Measurements from ENCODE around the gene QPRT. TPM values are rescaled to one million over a fixed set of nuclear protein-coding genes. Genes with fewer than 3 reads are reported as not detected.
"Not testable (repeated sequence)": the region's sequence is repeated elsewhere in the genome, so short reads cannot be mapped to it uniquely, and the experiment has no call there.

The QPRT gene
- total RNA-seq, 1 experiment from 2014 or later, result 42.5 TPM

- DNase-seq (ENCODE audit: low spot score), result not testable (repeated sequence)
Measured at GRCh38 chr16:29692606-29693005, 13.6 kb downstream of the QPRT start.

GRCh38 chr16:29694384-29695195, 15.6 kb downstream of the QPRT start:
- no peak for DNase-seq (ENCODE audit: low spot score)

- DNase-seq (ENCODE audit: low spot score), result not testable (repeated sequence)
Measured at GRCh38 chr16:29695675-29696074, 16.7 kb downstream of the QPRT start.

- DNase-seq (ENCODE audit: low spot score), result no peak
Measured at GRCh38 chr16:29696881-29697331, 17.9 kb downstream of the QPRT start.

GRCh38 chr16:29697391-29697790, 18.4 kb downstream of the QPRT start:
- DNase-seq (ENCODE audit: low spot score), result no peak

- no peak for DNase-seq (ENCODE audit: low spot score)
Measured at GRCh38 chr16:29698042-29698441, 19.1 kb downstream of the QPRT start.

- DNase-seq (ENCODE audit: low spot score), result no peak
Measured at GRCh38 chr16:29698484-29699323, 19.7 kb downstream of the QPRT start.

GRCh38 chr16:29699324-29700219, 20.6 kb downstream of the QPRT start:
- no peak for DNase-seq (ENCODE audit: low spot score)

GRCh38 chr16:29700253-29700987, 21.4 kb downstream of the QPRT start:
- peak; percentile 90 for DNase-seq (ENCODE audit: low spot score)

- DNase-seq (ENCODE audit: low spot score), result no peak
Measured at GRCh38 chr16:29701214-29701555, 22.2 kb downstream of the QPRT start.

GRCh38 chr16:29702269-29702668, 23.3 kb downstream of the QPRT start:
- DNase-seq (ENCODE audit: low spot score), result no peak

GRCh38 chr16:29705030-29705429, 26.1 kb downstream of the QPRT start:
- DNase-seq (ENCODE audit: low spot score), result no peak

GRCh38 chr16:29707160-29707559, 28.2 kb downstream of the QPRT start:
- not testable (repeated sequence) for DNase-seq (ENCODE audit: low spot score)

GRCh38 chr16:29708917-29709600, 30.1 kb downstream of the QPRT start:
- DNase-seq (ENCODE audit: low spot score), result no peak

- DNase-seq (ENCODE audit: low spot score), result not testable (repeated sequence)
Measured at GRCh38 chr16:29709657-29710056, 30.7 kb downstream of the QPRT start.

GRCh38 chr16:29710227-29711219, 31.5 kb downstream of the QPRT start:
- DNase-seq (ENCODE audit: low spot score), result peak; percentile 84

GRCh38 chr16:29712809-29713208, 33.8 kb downstream of the QPRT start:
- DNase-seq (ENCODE audit: low spot score), result no peak

GRCh38 chr16:29714396-29714795, 35.4 kb downstream of the QPRT start:
- no peak for DNase-seq (ENCODE audit: low spot score)

GRCh38 chr16:29714972-29715371, 36.0 kb downstream of the QPRT start:
- no peak for DNase-seq (ENCODE audit: low spot score)
